Measurements from ENCODE around the gene TCTA. TPM values are rescaled to one million over a fixed set of nuclear protein-coding genes. Genes with fewer than 3 reads are reported as not detected.
A peak's percentile ranks its signal among the peaks of the same experiment; 100 is the strongest.

The TCTA gene
- 10 to 100 TPM; 12.4 to 56.4 (median 40.9) TPM for total RNA-seq

- peak; percentile 97 to 100 (median 98) for DNase-seq
- H3K27ac ChIP-seq: peak within 1 kb of the TSS; percentile 94 to 100 (median 98)
- peaks cover 0 to 17% (median 0%) of the 10 kb centered on the region in 3 donors for H3K36me3 ChIP-seq
- H3K4me1 ChIP-seq: peaks cover 3 to 56% (median 36%) of the 10 kb centered on the region in 4 donors
- TF ChIP-seq POLR2A (IDR thresholded peaks at IDR 0.05): peak; percentile 97 to 98
- TF ChIP-seq CTCF (IDR thresholded peaks at IDR 0.05): peak in 1 of 6 experiments; percentile 8
- peak within 1 kb of the TSS; percentile 74 to 99 (median 92) for H3K4me3 ChIP-seq
- H3K9me3 ChIP-seq: no peaks in the 10 kb centered on the region
- no peaks in the 10 kb centered on the region for H3K27me3 ChIP-seq
Measured at GRCh38 chr3:49411968-49412631, at the start of gene TCTA, which contains the start of gene RHOA. TSS of gene TCTA (plus strand) at chr3:49412423. CDS start at chr3:49412427, 4 bp downstream. TSS of gene RHOA (minus strand) at chr3:49411976. CDS start at chr3:49375589, 36,387 bp downstream.

- H3K9me3 ChIP-seq: no peaks in the 10 kb centered on the region
Measured at GRCh38 chr3:49362561-49362960, 49.7 kb upstream of the TCTA start.

GRCh38 chr3:49370585-49371290, 41.5 kb upstream of the TCTA start:
- Histone ChIP-seq H3K36me3 (peaks cover 0 to 90% (median 0%) of the 10 kb centered on the region in 3 donors), H3K4me1 (no peaks in the 10 kb centered on the region)

More at GRCh38 chr3:49362561-49362960, 49.7 kb upstream of the TCTA start:
- Histone ChIP-seq H3K4me3 (no peak overlapping the region), H3K4me1 (peaks cover 0 to 10% (median 6%) of the 10 kb centered on the region in 4 donors), H3K36me3 (peaks cover 0 to 81% (median 0%) of the 10 kb centered on the region in 3 donors), H3K27me3 (no peaks in the 10 kb centered on the region), H3K27ac (no peak overlapping the region)
- DNase-seq: no peak
- TF ChIP-seq CTCF (IDR thresholded peaks at IDR 0.05) (no peak), POLR2A (IDR thresholded peaks at IDR 0.05) (no peak)

GRCh38 chr3:49371946-49372345, 40.3 kb upstream of the TCTA start:
- TF ChIP-seq CTCF (IDR thresholded peaks at IDR 0.05): no peak
- no peak for TF ChIP-seq POLR2A (IDR thresholded peaks at IDR 0.05)
- Histone ChIP-seq H3K9me3 (no peaks in the 10 kb centered on the region), H3K27ac (no peak overlapping the region), H3K36me3 (peaks cover 0 to 78% (median 0%) of the 10 kb centered on the region in 3 donors), H3K4me3 (no peak overlapping the region), H3K4me1 (no peaks in the 10 kb centered on the region), H3K27me3 (no peaks in the 10 kb centered on the region)
- DNase-seq: no peak

More at GRCh38 chr3:49370585-49371290, 41.5 kb upstream of the TCTA start:
- Histone ChIP-seq H3K9me3 (no peaks in the 10 kb centered on the region), H3K4me3 (no peak overlapping the region), H3K27ac (no peak overlapping the region), H3K27me3 (no peaks in the 10 kb centered on the region)
- DNase-seq: no peak
- TF ChIP-seq CTCF (IDR thresholded peaks at IDR 0.05): no peak
- no peak for TF ChIP-seq POLR2A (IDR thresholded peaks at IDR 0.05)

GRCh38 chr3:49377483-49377882, 34.7 kb upstream of the TCTA start:
- Histone ChIP-seq H3K27me3 (no peaks in the 10 kb centered on the region), H3K9me3 (no peaks in the 10 kb centered on the region), H3K36me3 (peaks cover 0 to 31% (median 0%) of the 10 kb centered on the region in 3 donors), H3K4me1 (peaks cover 0 to 8% (median 0%) of the 10 kb centered on the region in 4 donors), H3K4me3 (no peak overlapping the region), H3K27ac (no peak overlapping the region)
- DNase-seq: no peak
- TF ChIP-seq CTCF (IDR thresholded peaks at IDR 0.05) (no peak), POLR2A (IDR thresholded peaks at IDR 0.05) (no peak)

All from Peyer's patch (tissue), 4 donors.